GM12872 (cell line): ENCODE data around the gene HIRIP3.

Experiments used
- CTCF ChIP-seq: IDR thresholded peaks from 3 replicates; pipeline ENCODE4 v1.5.1; 2011; ENCODE audit warnings: low read depth, mild to moderate bottlenecking, low read length, moderate library complexity; ENCODE audit not compliant: insufficient read depth

The HIRIP3 gene

GRCh38 chr16:29992344-29992967 is 3.0 kb downstream of the HIRIP3 start:
- no peak for TF ChIP-seq CTCF

GRCh38 chr16:29991571-29991904 is 3.9 kb downstream of the HIRIP3 start:
- no peak for TF ChIP-seq CTCF

- no peak for TF ChIP-seq CTCF
Measured at GRCh38 chr16:29990883-29991570, 4.4 kb downstream of the HIRIP3 start.

GRCh38 chr16:29990034-29990433 is 5.4 kb downstream of the HIRIP3 start:
- TF ChIP-seq CTCF = no peak

DNA sequence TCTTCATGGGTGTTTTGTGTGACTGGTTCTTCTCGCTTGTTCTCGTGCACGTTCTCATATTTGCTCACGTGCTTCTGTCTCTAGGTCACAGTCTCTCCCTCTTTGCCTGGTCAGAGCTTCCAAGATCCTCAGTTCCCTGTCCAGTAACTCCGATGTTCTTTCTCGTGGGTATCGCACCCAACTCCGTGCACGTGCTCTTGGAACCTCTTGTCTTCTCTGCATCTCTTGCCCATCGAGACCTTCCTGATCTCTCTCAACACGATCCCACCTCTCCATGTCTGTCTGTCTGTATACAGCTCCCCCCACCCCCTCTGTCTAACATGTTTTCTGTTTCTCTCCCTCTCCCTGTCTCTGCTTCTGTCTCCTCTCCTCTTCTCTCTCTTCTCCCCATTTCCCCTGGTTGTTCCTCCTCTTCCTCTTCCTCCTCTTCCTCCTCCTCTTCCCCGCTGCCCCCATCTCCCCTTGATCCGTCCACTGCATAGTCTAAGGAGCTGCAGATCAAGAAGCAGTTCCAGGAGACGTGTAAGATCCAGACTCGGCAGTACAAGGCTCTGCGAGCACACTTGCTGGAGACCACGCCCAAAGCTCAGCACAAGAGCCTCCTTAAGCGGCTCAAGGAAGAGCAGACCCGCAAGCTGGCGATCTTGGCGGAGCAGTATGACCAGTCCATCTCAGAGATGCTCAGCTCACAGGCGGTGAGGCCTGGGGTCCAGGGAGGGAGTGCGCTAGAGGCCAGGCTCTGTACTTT is 6.1 kb downstream of the HIRIP3 start:
- no peak for TF ChIP-seq CTCF

DNA sequence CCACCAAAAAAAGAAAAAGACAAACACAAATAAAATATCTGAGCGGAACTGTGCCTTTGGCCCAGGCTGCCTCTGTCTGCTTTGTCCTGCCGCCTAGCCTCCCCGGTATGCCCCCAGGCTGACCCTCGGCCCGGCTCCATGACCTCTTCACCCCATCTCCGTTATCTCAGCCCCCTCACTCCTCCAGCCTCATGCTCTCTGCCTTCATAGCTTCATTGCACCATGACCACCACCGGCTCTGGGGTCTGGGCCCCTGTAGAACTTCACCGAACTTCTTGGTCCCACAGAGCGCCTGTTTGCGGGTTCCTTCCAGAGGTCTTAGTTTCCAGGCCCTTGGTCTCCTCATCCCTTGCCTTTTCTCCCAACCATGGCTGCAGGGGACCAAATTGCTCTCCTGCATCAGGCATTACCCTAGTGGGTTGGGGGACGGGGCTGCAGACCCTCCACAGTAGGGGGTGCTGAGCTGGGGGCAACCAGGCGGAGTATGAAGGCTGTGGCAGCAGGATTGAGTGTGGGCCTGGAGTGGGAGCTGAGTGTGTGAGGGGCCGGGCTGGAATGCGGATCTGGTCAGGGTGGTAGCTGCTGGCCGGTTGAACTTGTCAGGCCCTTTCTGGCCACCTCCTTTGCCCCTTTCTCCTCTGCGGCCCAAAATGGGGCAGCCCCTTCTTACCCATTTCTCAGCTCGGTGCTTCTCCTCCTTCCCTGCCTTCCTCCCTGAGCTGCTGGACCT is 6.9 kb downstream of the HIRIP3 start:
- TF ChIP-seq CTCF = no peak

DNA sequence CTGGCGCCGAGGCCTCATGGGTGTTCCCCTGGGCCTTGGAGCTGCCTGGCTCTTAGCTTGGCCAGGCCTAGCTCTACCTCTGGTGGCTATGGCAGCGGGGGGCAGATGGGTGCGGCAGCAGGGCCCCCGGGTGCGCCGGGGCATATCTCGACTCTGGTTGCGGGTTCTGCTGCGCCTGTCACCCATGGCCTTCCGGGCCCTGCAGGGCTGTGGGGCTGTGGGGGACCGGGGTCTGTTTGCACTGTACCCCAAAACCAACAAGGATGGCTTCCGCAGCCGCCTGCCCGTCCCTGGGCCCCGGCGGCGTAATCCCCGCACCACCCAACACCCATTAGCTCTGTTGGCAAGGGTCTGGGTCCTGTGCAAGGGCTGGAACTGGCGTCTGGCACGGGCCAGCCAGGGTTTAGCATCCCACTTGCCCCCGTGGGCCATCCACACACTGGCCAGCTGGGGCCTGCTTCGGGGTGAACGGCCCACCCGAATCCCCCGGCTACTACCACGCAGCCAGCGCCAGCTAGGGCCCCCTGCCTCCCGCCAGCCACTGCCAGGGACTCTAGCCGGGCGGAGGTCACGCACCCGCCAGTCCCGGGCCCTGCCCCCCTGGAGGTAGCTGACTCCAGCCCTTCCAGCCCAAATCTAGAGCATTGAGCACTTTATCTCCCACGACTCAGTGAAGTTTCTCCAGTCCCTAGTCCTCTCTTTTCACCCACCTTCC is 7.9 kb downstream of the HIRIP3 start:
- no peak for TF ChIP-seq CTCF
